ENCODE measurements around the gene EBF3. TPM values are rescaled to one million over a fixed set of nuclear protein-coding genes. Genes with fewer than 3 reads are reported as not detected.

The EBF3 gene
- total and polyA plus RNA-seq, 2 donors: 5.1 to 29.4 TPM

- Histone ChIP-seq H3K4me1 (ENCODE audit: insufficient read depth) (no peaks in the 10 kb centered on the region), H3K4me3 (ENCODE audit: low read depth, low read length) (no peak overlapping the region), H3K36me3 (ENCODE audit: insufficient read depth) (no peaks in the 10 kb centered on the region), H3K27ac (ENCODE audit: low read depth) (no peak overlapping the region)
- no peak for DNase-seq (ENCODE audit: extremely low spot score)
- 94% methylated on average over 21 of the region's 21 CpGs for WGBS
Observed at GRCh38 chr10:129842031-129842430, 122.0 kb downstream of the EBF3 start.

- no peak overlapping the region for H3K27ac ChIP-seq (ENCODE audit: low read depth)
- no peaks in the 10 kb centered on the region for H3K36me3 ChIP-seq (ENCODE audit: insufficient read depth)
- 95% methylated on average over 9 of the region's 9 CpGs for WGBS
- no peak overlapping the region for H3K4me3 ChIP-seq (ENCODE audit: low read depth, low read length)
- no peak for DNase-seq (ENCODE audit: extremely low spot score)
- no peaks in the 10 kb centered on the region for H3K4me1 ChIP-seq (ENCODE audit: insufficient read depth)
Observed at GRCh38 chr10:129841590-129841989, 122.5 kb downstream of the EBF3 start.

GRCh38 chr10:129841071-129841470 lies 123.0 kb downstream of the EBF3 start:
- Histone ChIP-seq H3K36me3 (ENCODE audit: insufficient read depth) (no peaks in the 10 kb centered on the region), H3K27ac (ENCODE audit: low read depth) (no peak overlapping the region), H3K4me3 (ENCODE audit: low read depth, low read length) (no peak overlapping the region), H3K4me1 (ENCODE audit: insufficient read depth) (no peaks in the 10 kb centered on the region)
- no peak for DNase-seq (ENCODE audit: extremely low spot score)
- 93% methylated on average over 16 of the region's 16 CpGs for WGBS

DNA sequence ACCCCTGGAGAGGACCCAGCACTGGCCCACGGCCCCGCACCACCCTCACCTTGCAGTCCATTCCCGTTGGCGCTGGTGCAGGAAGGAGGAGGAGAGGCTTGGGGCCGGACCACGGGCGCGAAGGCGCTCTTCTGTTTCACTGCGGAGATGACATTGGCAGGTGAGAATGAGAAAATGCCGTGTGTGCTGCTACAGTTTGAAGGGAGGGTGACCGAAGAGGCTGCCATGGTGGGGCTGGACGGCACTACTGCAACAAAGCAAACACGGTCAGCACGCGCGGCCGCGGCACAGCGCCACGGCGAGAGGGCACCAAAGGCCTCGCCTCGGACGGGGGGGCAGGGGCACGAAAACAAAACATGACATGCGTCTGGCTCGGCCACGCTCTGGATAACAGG lies 123.9 kb downstream of the EBF3 start:
- Histone ChIP-seq H3K36me3 (ENCODE audit: insufficient read depth) (no peaks in the 10 kb centered on the region), H3K4me1 (ENCODE audit: insufficient read depth) (no peaks in the 10 kb centered on the region), H3K4me3 (ENCODE audit: low read depth, low read length) (no peak overlapping the region), H3K27ac (ENCODE audit: low read depth) (no peak overlapping the region)
- no peak for DNase-seq (ENCODE audit: extremely low spot score)
- 97% methylated on average over 29 of the region's 29 CpGs for WGBS

- Histone ChIP-seq H3K4me3 (ENCODE audit: low read depth, low read length) (no peak overlapping the region), H3K27ac (ENCODE audit: low read depth) (no peak overlapping the region), H3K36me3 (ENCODE audit: insufficient read depth) (no peaks in the 10 kb centered on the region), H3K4me1 (ENCODE audit: insufficient read depth) (no peaks in the 10 kb centered on the region)
- 96% methylated on average over 27 of the region's 27 CpGs for WGBS
- DNase-seq (ENCODE audit: extremely low spot score): no peak
Observed at GRCh38 chr10:129839285-129840195, 124.5 kb downstream of the EBF3 start.

- DNase-seq (ENCODE audit: extremely low spot score): no peak
- WGBS: 98% methylated on average over 26 of the region's 26 CpGs
- no peaks in the 10 kb centered on the region for H3K36me3 ChIP-seq (ENCODE audit: insufficient read depth)
Observed at GRCh38 chr10:129838794-129839193, 125.3 kb downstream of the EBF3 start.

DNA sequence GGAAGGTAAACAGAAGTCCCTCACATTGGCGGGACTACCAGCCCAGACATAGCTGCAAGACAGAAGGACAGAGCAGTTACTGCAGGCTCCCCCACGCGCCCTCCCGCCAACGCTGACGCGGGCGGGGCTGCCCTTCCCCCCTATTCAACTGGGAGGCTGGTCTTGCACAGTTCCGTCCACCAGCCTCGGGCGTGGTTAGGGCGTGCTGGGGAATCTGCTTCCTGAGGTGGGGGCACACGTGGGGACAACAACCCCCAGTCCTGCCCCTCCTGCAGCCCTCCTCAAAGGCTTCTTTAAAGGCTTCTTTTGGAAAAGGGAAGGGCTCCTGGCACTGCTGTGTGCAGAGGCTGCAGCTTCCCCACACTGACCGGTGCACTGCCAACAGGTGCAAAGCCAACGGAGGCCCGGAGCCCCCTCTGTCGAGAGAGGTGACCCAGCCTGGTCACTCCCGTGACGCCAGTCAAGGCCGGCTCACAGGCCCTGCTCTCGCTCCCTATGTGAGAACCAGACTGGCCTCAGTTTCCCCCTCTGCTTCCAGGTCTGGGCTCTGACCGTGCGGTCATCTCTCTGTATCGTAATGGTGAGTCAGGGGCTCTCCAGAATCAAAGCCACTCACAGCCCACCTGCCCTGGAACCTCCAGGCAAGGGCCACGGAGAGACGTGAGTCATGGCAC lies 126.0 kb downstream of the EBF3 start:
- Histone ChIP-seq H3K4me3 (ENCODE audit: low read depth, low read length) (no peak overlapping the region), H3K36me3 (ENCODE audit: insufficient read depth) (no peaks in the 10 kb centered on the region), H3K4me1 (ENCODE audit: insufficient read depth) (no peaks in the 10 kb centered on the region), H3K27ac (ENCODE audit: low read depth) (no peak overlapping the region)
- DNase-seq (ENCODE audit: extremely low spot score): no peak
- WGBS: 92% methylated on average over 26 of the region's 26 CpGs

More at GRCh38 chr10:129838794-129839193, 125.3 kb downstream of the EBF3 start:
- no peak overlapping the region for H3K27ac ChIP-seq (ENCODE audit: low read depth)
- H3K4me1 ChIP-seq (ENCODE audit: insufficient read depth): no peaks in the 10 kb centered on the region
- no peak overlapping the region for H3K4me3 ChIP-seq (ENCODE audit: low read depth, low read length)

DNA sequence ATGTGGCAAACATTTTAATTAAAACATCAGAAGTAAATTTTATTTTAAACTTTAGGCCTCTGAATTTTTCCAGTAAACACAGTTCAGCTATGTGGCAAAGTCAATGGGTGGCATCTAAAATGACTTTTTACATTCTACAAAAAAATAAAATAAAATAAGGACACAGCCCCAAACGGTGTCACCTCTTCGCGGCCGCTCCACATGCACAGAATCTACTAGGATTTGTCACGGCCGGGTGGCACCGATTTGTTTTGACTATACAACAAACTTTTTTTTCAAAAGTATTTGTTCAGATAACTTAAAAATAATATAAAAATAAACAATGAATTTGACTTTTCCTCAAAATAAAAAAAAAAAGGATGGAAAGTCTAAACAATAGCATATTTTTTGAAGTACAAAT lies 127.8 kb downstream of the EBF3 start:
- no peak for DNase-seq (ENCODE audit: extremely low spot score)
- 94% methylated on average over 7 of the region's 7 CpGs for WGBS
- Histone ChIP-seq H3K4me3 (ENCODE audit: low read depth, low read length) (no peak overlapping the region), H3K4me1 (ENCODE audit: insufficient read depth) (no peaks in the 10 kb centered on the region), H3K27ac (ENCODE audit: low read depth) (no peak overlapping the region), H3K36me3 (ENCODE audit: insufficient read depth) (no peaks in the 10 kb centered on the region)

- WGBS: 76% methylated on average over 15 of the region's 15 CpGs
- Histone ChIP-seq H3K4me3 (ENCODE audit: low read depth, low read length) (no peak overlapping the region), H3K4me1 (ENCODE audit: insufficient read depth) (no peaks in the 10 kb centered on the region), H3K36me3 (ENCODE audit: insufficient read depth) (no peaks in the 10 kb centered on the region), H3K27ac (ENCODE audit: low read depth) (no peak overlapping the region)
- DNase-seq (ENCODE audit: extremely low spot score): no peak
Observed at GRCh38 chr10:129833994-129834739, 129.9 kb downstream of the EBF3 start.

DNA sequence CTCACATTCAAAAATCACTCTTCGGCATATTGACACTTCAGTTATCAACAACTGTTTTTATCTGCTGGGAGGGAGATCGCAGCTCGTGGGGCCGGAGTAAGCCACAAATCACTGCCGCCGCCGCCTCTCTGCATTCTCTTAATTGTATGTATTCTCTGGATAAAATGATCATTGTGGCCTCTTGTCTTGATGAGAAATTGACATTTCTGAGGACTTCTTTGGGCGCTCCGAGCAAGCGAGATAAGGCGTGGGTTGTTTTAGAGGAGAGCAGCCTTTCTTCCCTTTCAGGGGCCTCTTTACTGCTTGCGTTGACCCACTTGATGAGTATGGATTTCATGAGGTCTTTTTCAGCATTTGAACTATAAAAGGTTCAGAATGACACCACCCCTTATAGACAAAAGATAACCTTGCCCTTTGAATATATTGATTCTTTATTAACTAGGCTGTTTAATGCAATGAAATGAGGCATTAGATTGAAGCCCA lies 130.6 kb downstream of the EBF3 start:
- WGBS: 85% methylated on average over 12 of the region's 12 CpGs
- Histone ChIP-seq H3K4me3 (ENCODE audit: low read depth, low read length) (no peak overlapping the region), H3K36me3 (ENCODE audit: insufficient read depth) (no peaks in the 10 kb centered on the region), H3K27ac (ENCODE audit: low read depth) (no peak overlapping the region), H3K4me1 (ENCODE audit: insufficient read depth) (no peaks in the 10 kb centered on the region)
- no peak for DNase-seq (ENCODE audit: extremely low spot score)

DNA sequence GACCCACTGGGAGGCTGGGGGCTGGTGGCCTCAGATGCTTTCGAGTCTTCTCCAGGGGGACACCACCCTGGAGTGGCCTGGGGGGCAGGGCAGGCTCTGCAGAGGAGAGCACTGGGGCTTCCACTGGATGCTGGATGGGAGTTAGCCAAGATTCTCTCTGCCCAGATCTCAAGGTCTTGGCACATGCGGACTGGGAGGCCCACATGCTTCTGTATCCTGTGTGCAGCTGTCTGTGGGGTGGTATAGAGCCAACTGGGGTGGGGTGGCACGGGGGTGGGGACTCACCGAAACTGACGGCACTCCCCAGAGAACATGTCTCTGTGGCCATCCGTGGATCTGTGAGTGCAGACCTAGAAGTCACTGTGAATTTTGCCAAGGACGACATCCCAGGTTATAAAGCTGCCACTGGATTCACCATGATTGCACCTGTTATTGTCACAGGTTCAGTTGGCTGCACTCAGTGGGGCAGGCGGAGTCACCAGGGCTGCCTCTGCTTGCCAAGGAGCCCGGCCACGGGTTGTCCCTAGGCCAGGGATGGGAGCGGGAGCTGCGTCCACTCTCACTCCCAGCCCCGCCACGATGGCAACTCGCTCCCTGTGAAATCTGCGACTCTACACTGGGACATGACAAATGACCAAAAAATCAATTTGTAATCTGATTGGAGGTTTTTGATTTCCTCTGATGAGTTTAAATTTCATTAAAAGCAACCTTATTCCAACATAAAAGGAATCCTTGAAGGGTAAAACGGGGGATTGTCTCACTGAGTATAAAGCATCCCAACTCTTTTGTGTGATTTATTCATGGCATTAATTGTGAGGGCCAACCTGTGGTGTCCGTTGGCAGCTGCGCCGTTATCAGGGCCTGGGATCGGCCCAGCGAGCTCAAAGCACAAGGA lies 131.3 kb downstream of the EBF3 start:
- 90% methylated on average over 22 of the region's 22 CpGs for WGBS
- no peaks in the 10 kb centered on the region for H3K36me3 ChIP-seq (ENCODE audit: insufficient read depth)
- no peak overlapping the region for H3K4me3 ChIP-seq (ENCODE audit: low read depth, low read length)
- no peak overlapping the region for H3K27ac ChIP-seq (ENCODE audit: low read depth)
- DNase-seq (ENCODE audit: extremely low spot score): no peak
- no peaks in the 10 kb centered on the region for H3K4me1 ChIP-seq (ENCODE audit: insufficient read depth)

- H3K27ac ChIP-seq (ENCODE audit: low read depth): no peak overlapping the region
- no peak overlapping the region for H3K4me3 ChIP-seq (ENCODE audit: low read depth, low read length)
- no peaks in the 10 kb centered on the region for H3K36me3 ChIP-seq (ENCODE audit: insufficient read depth)
- 98% methylated on average over 8 of the region's 8 CpGs for WGBS
- DNase-seq (ENCODE audit: extremely low spot score): no peak
- H3K4me1 ChIP-seq (ENCODE audit: insufficient read depth): no peaks in the 10 kb centered on the region
Observed at GRCh38 chr10:129831150-129831549, 132.9 kb downstream of the EBF3 start.

DNA sequence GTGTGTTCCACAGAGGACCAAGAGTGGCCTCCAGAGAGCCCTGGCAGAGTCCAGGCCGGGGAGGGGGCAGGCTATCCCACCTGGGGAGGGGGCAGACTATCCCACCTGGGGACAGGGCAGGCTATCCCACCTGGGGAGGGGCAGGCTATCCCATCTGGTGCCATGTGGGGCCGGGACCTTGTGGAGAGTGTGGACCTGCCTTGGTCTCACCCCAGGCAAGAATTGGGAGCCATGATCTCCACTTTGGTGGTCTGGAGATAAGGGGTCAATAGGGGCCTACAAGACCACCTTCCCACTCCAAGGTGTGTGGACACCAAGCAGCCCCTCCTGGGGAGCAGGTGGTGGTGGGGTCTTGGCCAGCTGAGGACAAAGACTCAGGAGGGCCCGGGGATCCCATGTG lies 138.2 kb downstream of the EBF3 start:
- Histone ChIP-seq H3K36me3 (ENCODE audit: insufficient read depth) (no peaks in the 10 kb centered on the region), H3K4me3 (ENCODE audit: low read depth, low read length) (no peak overlapping the region), H3K4me1 (ENCODE audit: insufficient read depth) (no peaks in the 10 kb centered on the region), H3K27ac (ENCODE audit: low read depth) (no peak overlapping the region)
- DNase-seq (ENCODE audit: extremely low spot score): no peak
- WGBS: 93% methylated on average over 3 of the region's 3 CpGs
